Liver (tissue), 9 donors: ENCODE measurements around the gene ACOT13. TPM values are rescaled to one million over a fixed set of nuclear protein-coding genes. Genes with fewer than 3 reads are reported as not detected.

Experiments used
- DNase-seq: peaks from one replicate; pipeline ENCODE4 v3.0.0-alpha.2; 2017; ENCODE audit warnings: low spot score
- H3K27ac ChIP-seq, 2 donors: one replicate each; pipeline ENCODE4 v1.7.0; 2013; ENCODE audit warnings: inconsistent platforms in 2 of 2, low read length in 2 of 2, control low read depth in 1 of 2, low read depth in 1 of 2, mild to moderate bottlenecking in 1 of 2
- H3K27me3 ChIP-seq, 4 donors: one replicate each; pipeline versions ENCODE4 v1.6.1 to v1.7.0; 2013; ENCODE audit warnings: low read length in 3 of 4, inconsistent platforms in 1 of 4, mild to moderate bottlenecking in 1 of 4, moderate library complexity in 1 of 4; ENCODE audit not compliant: control insufficient read depth in 4 of 4, insufficient read depth in 4 of 4
- H3K36me3 ChIP-seq, 4 donors: one replicate each; pipeline versions ENCODE4 v1.6.1 to v1.7.0; 2013; ENCODE audit warnings: low read length in 3 of 4, mild to moderate bottlenecking in 3 of 4, low read depth in 1 of 4, moderate library complexity in 1 of 4; ENCODE audit not compliant: control insufficient read depth in 4 of 4, insufficient read depth in 3 of 4
- H3K4me1 ChIP-seq, 4 donors: one replicate each; pipeline versions ENCODE4 v1.6.1 to v1.7.0; 2013; ENCODE audit warnings: low read length in 3 of 4, mild to moderate bottlenecking in 3 of 4, moderate library complexity in 1 of 4; ENCODE audit not compliant: control insufficient read depth in 4 of 4, insufficient read depth in 4 of 4
- H3K4me3 ChIP-seq, 3 donors: one replicate each; pipeline versions ENCODE4 v1.6.1 to v1.7.0; 2013; ENCODE audit warnings: low read length in 3 of 3, control low read depth in 1 of 3, low read depth in 1 of 3, mild to moderate bottlenecking in 1 of 3
- H3K9ac ChIP-seq, 2 donors: one replicate each; pipeline ENCODE4 v1.7.0; 2013; ENCODE audit warnings: low read length in 2 of 2, mild to moderate bottlenecking in 2 of 2, moderate library complexity in 2 of 2, control low read depth in 1 of 2, low read depth in 1 of 2
- H3K9me3 ChIP-seq, 4 donors: one replicate each; pipeline versions ENCODE4 v1.6.1 to v1.7.0; 2013; ENCODE audit warnings: low read length in 3 of 4; ENCODE audit not compliant: control insufficient read depth in 4 of 4
- EGR1 ChIP-seq, 2 donors: IDR thresholded peaks; 2 replicates each; pipeline ENCODE4 v1.6.1; 2016 to 2018; ENCODE audit warnings: antibody characterized with exemption in 2 of 2, low read depth in 2 of 2
- FOXA1 ChIP-seq: IDR thresholded peaks from 2 replicates; pipeline ENCODE4 v1.6.1; 2016; ENCODE audit warnings: antibody characterized with exemption
- FOXA2 ChIP-seq: IDR thresholded peaks from 2 replicates; pipeline ENCODE4 v1.6.1; 2016; ENCODE audit warnings: antibody characterized with exemption
- GABPA ChIP-seq, 2 donors: IDR thresholded peaks in 1 of 2; conservative IDR thresholded peaks in 1 of 2; 2 replicates each; pipeline ENCODE4 v1.6.1; 2016; ENCODE audit warnings: antibody characterized with exemption in 2 of 2, mild to moderate bottlenecking in 1 of 2, moderate library complexity in 1 of 2
- JUND ChIP-seq, 2 donors: IDR thresholded peaks; 2 replicates each; pipeline ENCODE4 v1.6.1; 2016; ENCODE audit warnings: antibody characterized with exemption in 2 of 2
- NR2F2 ChIP-seq: IDR thresholded peaks from 2 replicates; pipeline ENCODE4 v1.6.1; 2016; ENCODE audit warnings: antibody characterized with exemption
- RAD21 ChIP-seq, 2 donors: IDR thresholded peaks; 2 replicates each; pipeline ENCODE4 v1.6.1; 2016; ENCODE audit warnings: antibody characterized with exemption in 2 of 2, mild to moderate bottlenecking in 2 of 2
- RXRA ChIP-seq, 2 donors: IDR thresholded peaks; 2 replicates each; pipeline ENCODE4 v1.6.1; 2017 to 2018; ENCODE audit warnings: antibody characterized with exemption in 2 of 2, mild to moderate bottlenecking in 1 of 2
- WGBS: extraction: QIAGEN DNeasy Blood & Tissue Kit; methylation state at CpG from one replicate; pipeline ENCODE4 v1.1.7; 2013; 5-methylcytosine and 5-hydroxymethylcytosine counted together
- polyA plus RNA-seq, 2 donors: library from polyadenylated mRNA; stranded (reverse) in 1 of 2; unstranded in 1 of 2; fragments of 200-250 nt in 1 of 2; fragments of >200 nt in 1 of 2; fragmentation: Nextera tagmentation in 1 of 2; extraction: Ambion mirVana in 1 of 2; gene quantifications; one replicate each; pipeline versions ENCODE4 v1.2.1 to v1.2.3, GENCODE V29; 2013 to 2015
- total RNA-seq, 2 donors: library from RNA; depleted of rRNA; stranded (reverse); fragments of >200 nt; gene quantifications; one replicate each; pipeline ENCODE4 v1.2.3, GENCODE V29; 2014
- TF ChIP-seq, protein P1 (sequence below): fragments of 150-350 bp; IDR thresholded peaks from 2 replicates; pipeline ENCODE4 v1.5.1; 2017; ENCODE audit warnings: improper control_type of control experiment, low read depth, low read length; ENCODE audit not compliant: missing input control
- TF ChIP-seq, protein P2 (sequence below): IDR thresholded peaks from 2 replicates; pipeline ENCODE4 v1.6.1; 2016; ENCODE audit warnings: antibody characterized with exemption, mild to moderate bottlenecking
- TF ChIP-seq, protein P3 (sequence below): IDR thresholded peaks from 2 replicates; pipeline ENCODE4 v1.6.1; 2016; ENCODE audit warnings: antibody characterized with exemption
- TF ChIP-seq, protein P4 (sequence below): IDR thresholded peaks from 2 replicates; pipeline ENCODE4 v1.6.1; 2016; ENCODE audit warnings: antibody characterized with exemption
- TF ChIP-seq, protein P5 (sequence below): IDR thresholded peaks from 2 replicates; pipeline ENCODE4 v1.6.1; 2016; ENCODE audit warnings: antibody characterized with exemption
- donor health status: healthy.
- donor health status: healthy.
- donor health status: healthy.
- donor health status: healthy.
- donor health status: healthy.

ACOT13 gene
- total and polyA plus RNA-seq, 4 donors: 9.9 to 90.0 (median 21.3) TPM

DNA sequence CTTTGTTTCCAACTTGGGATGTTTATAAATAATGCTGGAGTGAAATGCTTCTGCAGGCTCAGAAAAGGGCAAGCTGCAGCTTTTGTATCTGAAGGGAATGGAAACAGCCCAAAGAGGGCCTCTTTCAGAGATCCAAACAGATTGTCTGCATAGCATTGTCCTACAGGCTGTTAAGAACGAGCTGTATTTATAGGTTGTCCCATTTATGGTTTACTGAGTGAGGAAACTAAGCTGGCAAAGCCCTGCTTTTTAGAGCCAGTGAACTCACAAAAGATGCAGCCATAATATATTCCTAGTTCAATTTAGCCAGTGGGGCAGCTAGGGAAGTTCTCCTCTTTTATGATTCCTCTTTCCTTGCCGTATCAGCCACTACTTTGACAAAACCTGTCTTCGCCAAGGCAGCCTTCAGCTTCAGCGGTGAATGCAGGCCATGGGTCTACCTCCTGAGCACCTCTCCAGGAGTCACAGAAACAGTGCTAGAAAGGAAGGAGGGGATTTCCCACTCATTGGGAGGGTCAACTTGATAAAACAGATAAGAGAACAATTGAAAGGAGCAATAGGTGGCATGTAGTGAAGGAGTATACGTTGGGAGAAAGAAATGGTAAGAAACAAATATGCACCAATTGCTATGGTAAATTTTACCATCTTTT lies 35.9 kb upstream of the ACOT13 start:
- H3K36me3 ChIP-seq: no peaks in the 10 kb centered on the region
- no peak for DNase-seq
- H3K9ac ChIP-seq: no peak overlapping the region
- WGBS: 73% methylated on average over 5 of the region's 5 CpGs
- TF ChIP-seq, protein P1, sequence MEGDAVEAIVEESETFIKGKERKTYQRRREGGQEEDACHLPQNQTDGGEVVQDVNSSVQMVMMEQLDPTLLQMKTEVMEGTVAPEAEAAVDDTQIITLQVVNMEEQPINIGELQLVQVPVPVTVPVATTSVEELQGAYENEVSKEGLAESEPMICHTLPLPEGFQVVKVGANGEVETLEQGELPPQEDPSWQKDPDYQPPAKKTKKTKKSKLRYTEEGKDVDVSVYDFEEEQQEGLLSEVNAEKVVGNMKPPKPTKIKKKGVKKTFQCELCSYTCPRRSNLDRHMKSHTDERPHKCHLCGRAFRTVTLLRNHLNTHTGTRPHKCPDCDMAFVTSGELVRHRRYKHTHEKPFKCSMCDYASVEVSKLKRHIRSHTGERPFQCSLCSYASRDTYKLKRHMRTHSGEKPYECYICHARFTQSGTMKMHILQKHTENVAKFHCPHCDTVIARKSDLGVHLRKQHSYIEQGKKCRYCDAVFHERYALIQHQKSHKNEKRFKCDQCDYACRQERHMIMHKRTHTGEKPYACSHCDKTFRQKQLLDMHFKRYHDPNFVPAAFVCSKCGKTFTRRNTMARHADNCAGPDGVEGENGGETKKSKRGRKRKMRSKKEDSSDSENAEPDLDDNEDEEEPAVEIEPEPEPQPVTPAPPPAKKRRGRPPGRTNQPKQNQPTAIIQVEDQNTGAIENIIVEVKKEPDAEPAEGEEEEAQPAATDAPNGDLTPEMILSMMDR: no peak
- TF ChIP-seq FOXA1 (no peak), FOXA2 (no peak), RAD21 (IDR thresholded peaks at IDR 0.05) (no peak), NR2F2 (no peak), JUND (IDR thresholded peaks at IDR 0.05) (no peak), GABPA (IDR thresholded peaks at IDR 0.05 in 1 of 2, conservative IDR thresholded peaks at IDR 0.05 in 1 of 2) (no peak), EGR1 (IDR thresholded peaks at IDR 0.05; ENCODE audit: low read depth in 2 of 2) (no peak), RXRA (IDR thresholded peaks at IDR 0.05) (no peak)
- TF ChIP-seq, protein P2, sequence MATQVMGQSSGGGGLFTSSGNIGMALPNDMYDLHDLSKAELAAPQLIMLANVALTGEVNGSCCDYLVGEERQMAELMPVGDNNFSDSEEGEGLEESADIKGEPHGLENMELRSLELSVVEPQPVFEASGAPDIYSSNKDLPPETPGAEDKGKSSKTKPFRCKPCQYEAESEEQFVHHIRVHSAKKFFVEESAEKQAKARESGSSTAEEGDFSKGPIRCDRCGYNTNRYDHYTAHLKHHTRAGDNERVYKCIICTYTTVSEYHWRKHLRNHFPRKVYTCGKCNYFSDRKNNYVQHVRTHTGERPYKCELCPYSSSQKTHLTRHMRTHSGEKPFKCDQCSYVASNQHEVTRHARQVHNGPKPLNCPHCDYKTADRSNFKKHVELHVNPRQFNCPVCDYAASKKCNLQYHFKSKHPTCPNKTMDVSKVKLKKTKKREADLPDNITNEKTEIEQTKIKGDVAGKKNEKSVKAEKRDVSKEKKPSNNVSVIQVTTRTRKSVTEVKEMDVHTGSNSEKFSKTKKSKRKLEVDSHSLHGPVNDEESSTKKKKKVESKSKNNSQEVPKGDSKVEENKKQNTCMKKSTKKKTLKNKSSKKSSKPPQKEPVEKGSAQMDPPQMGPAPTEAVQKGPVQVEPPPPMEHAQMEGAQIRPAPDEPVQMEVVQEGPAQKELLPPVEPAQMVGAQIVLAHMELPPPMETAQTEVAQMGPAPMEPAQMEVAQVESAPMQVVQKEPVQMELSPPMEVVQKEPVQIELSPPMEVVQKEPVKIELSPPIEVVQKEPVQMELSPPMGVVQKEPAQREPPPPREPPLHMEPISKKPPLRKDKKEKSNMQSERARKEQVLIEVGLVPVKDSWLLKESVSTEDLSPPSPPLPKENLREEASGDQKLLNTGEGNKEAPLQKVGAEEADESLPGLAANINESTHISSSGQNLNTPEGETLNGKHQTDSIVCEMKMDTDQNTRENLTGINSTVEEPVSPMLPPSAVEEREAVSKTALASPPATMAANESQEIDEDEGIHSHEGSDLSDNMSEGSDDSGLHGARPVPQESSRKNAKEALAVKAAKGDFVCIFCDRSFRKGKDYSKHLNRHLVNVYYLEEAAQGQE: no peak
- TF ChIP-seq, protein P3, sequence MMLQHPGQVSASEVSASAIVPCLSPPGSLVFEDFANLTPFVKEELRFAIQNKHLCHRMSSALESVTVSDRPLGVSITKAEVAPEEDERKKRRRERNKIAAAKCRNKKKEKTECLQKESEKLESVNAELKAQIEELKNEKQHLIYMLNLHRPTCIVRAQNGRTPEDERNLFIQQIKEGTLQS: no peak
- H3K9me3 ChIP-seq: peaks cover 0 to 3% (median 1%) of the 10 kb centered on the region in 4 donors
- no peak overlapping the region for H3K27ac ChIP-seq
- no peak overlapping the region for H3K4me3 ChIP-seq
- no peaks in the 10 kb centered on the region for H3K4me1 ChIP-seq
- no peaks in the 10 kb centered on the region for H3K27me3 ChIP-seq

DNA sequence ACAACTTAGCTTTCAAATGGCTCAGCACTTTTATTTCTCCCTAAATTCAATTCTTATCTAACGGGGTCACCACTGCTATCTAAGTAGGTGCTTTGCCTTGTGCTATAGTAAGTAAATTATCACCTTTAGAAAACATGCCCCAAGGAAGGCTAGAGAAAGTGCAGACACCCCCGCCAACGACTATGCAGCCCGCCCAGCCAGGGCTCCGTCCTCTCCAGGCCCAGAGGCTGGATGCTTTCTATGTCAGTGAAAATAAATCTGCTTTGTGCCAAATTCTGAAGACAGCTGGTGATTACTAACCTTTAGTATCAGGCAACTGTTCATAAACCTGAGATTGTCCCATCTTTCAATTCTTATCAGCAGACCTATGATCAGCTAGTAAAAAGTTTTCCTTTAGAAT lies 35.2 kb upstream of the ACOT13 start:
- no peaks in the 10 kb centered on the region for H3K36me3 ChIP-seq
- H3K9ac ChIP-seq: no peak overlapping the region
- WGBS: 52% methylated on average over 5 of the region's 5 CpGs
- peaks cover 0 to 3% (median 1%) of the 10 kb centered on the region in 4 donors for H3K9me3 ChIP-seq
- H3K4me3 ChIP-seq: no peak overlapping the region
- no peak overlapping the region for H3K27ac ChIP-seq
- H3K27me3 ChIP-seq: no peaks in the 10 kb centered on the region
- TF ChIP-seq, protein P4, sequence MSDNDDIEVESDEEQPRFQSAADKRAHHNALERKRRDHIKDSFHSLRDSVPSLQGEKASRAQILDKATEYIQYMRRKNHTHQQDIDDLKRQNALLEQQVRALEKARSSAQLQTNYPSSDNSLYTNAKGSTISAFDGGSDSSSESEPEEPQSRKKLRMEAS: no peak
- no peak for DNase-seq
- no peaks in the 10 kb centered on the region for H3K4me1 ChIP-seq

DNA sequence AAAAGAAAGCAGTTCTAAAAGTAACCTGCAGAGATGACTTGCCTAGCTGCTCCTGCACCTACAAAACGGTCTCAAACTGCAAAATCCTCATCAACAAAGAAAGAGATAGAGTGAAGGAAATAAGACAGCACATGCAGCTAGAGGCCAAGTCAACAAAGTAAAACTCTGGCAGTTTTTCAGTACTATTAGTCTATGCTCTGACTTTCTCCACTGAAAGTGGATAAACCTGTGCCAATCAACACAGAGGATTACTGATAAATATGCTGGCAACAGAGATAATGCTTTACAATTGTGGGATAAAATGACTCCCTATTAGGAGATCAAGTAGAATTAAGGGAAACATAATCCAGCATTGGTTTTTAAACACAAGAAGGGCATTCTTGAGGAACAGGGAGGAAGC lies 34.3 kb upstream of the ACOT13 start:
- 45% methylated on average over 1 of the region's 1 CpG for WGBS
- Histone ChIP-seq H3K36me3 (no peaks in the 10 kb centered on the region), H3K27ac (no peak overlapping the region)
- TF ChIP-seq NR2F2 (no peak), GABPA (IDR thresholded peaks at IDR 0.05 in 1 of 2, conservative IDR thresholded peaks at IDR 0.05 in 1 of 2) (no peak), FOXA2 (no peak), JUND (IDR thresholded peaks at IDR 0.05) (no peak), EGR1 (IDR thresholded peaks at IDR 0.05; ENCODE audit: low read depth in 2 of 2) (no peak), RXRA (IDR thresholded peaks at IDR 0.05) (no peak)
- TF ChIP-seq, protein P5, sequence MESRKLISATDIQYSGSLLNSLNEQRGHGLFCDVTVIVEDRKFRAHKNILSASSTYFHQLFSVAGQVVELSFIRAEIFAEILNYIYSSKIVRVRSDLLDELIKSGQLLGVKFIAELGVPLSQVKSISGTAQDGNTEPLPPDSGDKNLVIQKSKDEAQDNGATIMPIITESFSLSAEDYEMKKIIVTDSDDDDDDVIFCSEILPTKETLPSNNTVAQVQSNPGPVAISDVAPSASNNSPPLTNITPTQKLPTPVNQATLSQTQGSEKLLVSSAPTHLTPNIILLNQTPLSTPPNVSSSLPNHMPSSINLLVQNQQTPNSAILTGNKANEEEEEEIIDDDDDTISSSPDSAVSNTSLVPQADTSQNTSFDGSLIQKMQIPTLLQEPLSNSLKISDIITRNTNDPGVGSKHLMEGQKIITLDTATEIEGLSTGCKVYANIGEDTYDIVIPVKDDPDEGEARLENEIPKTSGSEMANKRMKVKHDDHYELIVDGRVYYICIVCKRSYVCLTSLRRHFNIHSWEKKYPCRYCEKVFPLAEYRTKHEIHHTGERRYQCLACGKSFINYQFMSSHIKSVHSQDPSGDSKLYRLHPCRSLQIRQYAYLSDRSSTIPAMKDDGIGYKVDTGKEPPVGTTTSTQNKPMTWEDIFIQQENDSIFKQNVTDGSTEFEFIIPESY: no peak
- TF ChIP-seq, protein P1: no peak

More for the DNA sequence above, 34.3 kb upstream of the ACOT13 start:
- Histone ChIP-seq H3K4me1 (no peaks in the 10 kb centered on the region), H3K27me3 (no peaks in the 10 kb centered on the region), H3K9me3 (peaks cover 0 to 3% (median 1%) of the 10 kb centered on the region in 4 donors), H3K9ac (no peak overlapping the region), H3K4me3 (no peak overlapping the region)
- DNase-seq: no peak
